Measurements from ENCODE around the gene OAT.

The OAT gene

DNA sequence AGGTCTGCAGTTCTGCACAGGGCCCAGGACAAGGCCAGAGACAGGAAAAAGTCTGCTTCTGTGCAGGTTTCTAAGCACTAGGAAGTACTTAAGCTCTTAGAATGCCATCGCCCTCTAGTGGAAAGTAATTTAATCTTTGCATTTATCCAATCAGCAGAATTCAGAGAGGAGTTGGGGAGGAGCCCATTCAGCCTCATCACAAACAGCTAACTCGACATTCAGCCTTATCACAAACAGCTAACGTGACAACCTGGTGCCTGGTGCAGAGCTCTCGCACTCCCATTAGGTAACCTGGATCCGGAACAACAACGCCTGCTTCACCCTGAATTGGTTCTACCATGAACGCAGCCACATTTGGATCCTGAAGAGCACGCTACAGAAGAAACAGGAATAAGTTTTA lies 15.2 kb downstream of the OAT start:
- no peak for DNase-seq (ENCODE audit: low read depth)

- no peak for DNase-seq (ENCODE audit: low read depth)
Observed at GRCh38 chr10:124402273-124402672, 16.4 kb downstream of the OAT start.

GRCh38 chr10:124401633-124402032 lies 17.1 kb downstream of the OAT start:
- DNase-seq (ENCODE audit: low read depth): no peak

DNA sequence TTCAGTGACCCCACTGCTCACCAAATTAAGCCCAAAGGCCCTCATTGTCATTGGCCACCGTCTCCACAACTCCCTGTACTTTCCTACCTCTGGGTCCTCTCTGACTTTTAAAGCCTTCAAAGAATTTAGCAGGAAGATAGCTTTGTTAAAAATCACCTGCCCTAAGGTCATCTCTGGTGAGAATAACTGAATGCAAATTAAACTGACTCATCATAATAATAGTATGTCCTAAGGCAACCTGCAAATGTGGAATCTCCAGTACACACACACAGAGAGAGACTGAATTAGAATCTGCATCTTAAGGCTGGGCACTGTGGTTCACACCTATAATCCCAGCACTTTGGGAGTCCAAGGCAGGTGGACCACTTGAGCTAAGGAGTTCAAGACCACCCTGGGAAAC lies 24.1 kb downstream of the OAT start:
- no peak for DNase-seq (ENCODE audit: low read depth)

GRCh38 chr10:124392626-124393342 lies 25.9 kb downstream of the OAT start:
- DNase-seq (ENCODE audit: low read depth): no peak

DNA sequence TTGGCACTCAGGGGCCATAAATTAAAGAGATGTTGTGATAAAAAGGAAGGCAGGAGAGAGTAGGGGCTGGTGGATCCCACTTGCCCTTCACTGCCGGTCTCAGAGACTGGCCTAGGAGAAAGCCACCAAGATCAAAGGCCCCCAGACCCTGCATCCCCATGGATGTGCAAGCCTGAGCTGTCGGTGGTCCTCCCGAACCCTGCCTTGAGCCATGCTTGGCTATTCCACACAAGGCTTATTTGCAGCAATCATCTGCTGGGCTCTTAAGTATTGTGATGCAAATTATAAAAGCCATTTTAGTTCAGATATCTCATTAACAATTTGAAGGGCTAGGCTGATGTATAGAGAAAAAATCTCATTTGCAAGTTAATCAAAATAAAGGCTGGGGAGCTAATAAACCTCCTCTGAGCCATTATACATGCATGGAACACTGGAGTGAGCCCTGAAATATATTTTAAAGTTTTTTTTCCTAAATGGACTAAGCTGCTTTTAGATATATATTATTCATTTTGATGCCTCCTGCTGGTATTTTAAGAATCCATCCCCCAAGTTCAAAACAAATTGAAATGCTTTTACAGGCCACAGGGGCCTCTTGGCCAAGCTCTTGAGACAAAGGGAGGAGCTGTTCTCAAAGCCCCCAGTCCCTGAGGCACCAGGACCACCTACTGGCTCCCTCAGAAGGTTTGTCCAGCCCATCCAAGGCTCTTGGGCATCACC lies 28.1 kb downstream of the OAT start:
- no peak for DNase-seq (ENCODE audit: low read depth)

GRCh38 chr10:124389613-124390361 lies 28.9 kb downstream of the OAT start:
- DNase-seq (ENCODE audit: low read depth): no peak

- DNase-seq (ENCODE audit: low read depth): peak; percentile 86
Observed at GRCh38 chr10:124388823-124389612, 29.7 kb downstream of the OAT start.

DNA sequence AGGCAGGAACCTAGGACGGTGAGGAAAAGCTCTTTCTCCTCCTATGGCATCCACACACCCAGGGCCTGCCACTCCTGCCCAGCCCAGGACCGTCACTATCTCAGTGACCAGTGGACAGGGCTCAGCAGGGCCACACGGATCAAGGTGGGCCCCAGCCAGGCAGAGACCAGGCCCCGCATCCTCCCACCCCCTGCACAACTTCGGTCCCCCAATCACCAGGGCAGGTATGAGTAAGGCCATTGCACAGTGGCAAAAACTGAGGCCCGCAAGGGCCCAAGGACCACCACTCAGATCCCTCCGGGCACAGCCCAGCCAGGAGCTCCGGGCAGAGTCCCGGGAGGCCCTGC lies 30.3 kb downstream of the OAT start:
- no peak for DNase-seq (ENCODE audit: low read depth)

GRCh38 chr10:124387078-124387874 lies 31.4 kb downstream of the OAT start:
- no peak for DNase-seq (ENCODE audit: low read depth)

GRCh38 chr10:124386186-124387077 lies 32.3 kb downstream of the OAT start:
- DNase-seq (ENCODE audit: low read depth): no peak

DNA sequence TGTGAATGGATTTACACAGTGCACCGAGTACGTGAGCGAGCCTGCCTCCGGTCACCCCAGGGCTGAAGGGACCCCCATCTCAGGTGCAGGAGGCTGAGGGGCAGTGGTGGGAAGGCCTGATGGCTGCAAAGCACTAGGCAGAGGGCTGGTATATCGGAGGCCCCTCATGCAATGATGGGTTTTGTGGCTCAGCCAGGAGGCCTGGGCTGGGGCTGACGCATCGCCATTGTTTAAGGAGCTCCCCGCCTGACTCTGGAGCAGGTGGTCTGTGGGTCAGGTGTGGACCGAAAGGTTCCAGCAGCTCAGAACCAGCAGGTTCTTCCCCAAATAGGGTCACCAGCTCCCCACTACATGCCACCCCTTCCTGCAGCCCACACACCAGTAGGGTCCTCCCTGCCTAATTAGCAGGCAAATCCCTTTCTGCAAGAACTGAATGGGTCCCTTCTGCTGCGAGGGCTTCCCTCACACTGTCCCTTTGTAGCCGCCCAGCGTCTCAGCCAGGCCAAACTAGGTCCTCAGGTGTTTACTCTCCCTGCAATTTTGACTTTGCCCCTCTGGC lies 33.0 kb downstream of the OAT start:
- no peak for DNase-seq (ENCODE audit: low read depth)

DNA sequence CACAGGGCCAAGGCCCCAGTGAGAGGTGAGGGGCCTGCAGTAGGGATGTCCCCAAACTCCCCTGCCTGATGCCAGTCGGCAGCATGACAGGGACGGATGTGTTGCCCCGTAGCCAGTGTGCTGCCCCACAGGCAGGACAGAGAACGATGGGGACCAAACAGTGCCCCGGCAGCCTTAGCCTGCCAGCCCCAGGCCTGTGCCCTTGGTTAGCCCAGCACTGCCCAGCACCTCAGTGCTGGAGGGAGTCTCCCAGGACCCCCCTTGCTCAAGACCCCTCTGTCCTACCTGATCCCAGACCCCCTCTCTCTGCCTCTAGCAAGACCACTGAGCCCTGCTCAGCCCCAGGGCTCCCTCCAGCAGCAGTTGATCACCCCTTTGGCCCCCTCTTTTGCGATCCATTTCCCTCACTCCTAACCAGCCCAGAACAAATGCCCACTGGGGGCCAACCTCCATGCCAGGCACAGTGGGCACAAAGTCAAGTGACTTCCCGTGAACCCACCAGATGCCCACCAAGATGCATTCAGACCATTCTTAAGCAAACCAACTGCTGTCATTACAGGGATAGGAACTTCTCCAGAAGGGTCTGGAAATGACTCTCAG lies 34.0 kb downstream of the OAT start:
- no peak for DNase-seq (ENCODE audit: low read depth)

DNA sequence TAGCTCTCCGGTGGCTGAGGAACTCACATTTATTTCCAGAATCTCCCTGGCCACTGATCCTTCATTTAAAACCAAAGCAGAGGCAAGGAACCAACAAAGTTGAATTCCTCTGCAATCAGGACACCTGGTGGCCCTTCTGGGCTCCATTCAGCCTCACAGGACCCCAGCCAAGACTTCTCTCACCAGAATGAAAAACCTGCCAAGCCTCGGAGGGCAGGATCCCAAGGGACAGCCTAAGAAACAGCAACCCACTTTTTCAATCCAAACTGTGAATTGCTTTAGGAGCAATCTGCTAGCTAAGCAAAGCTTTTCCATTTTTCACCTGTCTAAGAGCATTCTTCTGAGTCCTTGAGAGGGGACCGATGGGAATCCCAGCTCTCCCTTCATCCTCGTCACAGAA lies 34.6 kb downstream of the OAT start:
- no peak for DNase-seq (ENCODE audit: low read depth)

DNA sequence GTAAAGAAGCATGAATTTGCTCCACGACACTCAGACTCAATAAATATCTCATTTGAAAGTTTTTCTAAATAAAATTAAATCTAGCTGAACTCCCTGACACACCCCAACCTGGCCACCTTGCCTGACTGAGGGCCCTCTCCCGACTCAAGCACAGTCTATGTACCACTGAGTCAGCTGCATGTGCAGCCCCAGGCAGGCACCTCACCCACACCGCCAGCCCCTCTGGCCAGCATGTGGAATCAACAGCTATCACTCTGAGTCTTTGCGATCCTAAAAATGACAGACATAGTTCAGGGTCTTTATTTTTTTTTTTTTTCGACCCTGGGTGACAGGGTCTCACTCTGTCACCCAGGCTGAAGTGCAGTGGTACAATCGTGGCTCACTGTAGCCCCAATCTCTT lies 35.2 kb downstream of the OAT start:
- no peak for DNase-seq (ENCODE audit: low read depth)

- DNase-seq (ENCODE audit: low read depth): no peak
Observed at GRCh38 chr10:124381011-124381611, 37.6 kb downstream of the OAT start.

DNA sequence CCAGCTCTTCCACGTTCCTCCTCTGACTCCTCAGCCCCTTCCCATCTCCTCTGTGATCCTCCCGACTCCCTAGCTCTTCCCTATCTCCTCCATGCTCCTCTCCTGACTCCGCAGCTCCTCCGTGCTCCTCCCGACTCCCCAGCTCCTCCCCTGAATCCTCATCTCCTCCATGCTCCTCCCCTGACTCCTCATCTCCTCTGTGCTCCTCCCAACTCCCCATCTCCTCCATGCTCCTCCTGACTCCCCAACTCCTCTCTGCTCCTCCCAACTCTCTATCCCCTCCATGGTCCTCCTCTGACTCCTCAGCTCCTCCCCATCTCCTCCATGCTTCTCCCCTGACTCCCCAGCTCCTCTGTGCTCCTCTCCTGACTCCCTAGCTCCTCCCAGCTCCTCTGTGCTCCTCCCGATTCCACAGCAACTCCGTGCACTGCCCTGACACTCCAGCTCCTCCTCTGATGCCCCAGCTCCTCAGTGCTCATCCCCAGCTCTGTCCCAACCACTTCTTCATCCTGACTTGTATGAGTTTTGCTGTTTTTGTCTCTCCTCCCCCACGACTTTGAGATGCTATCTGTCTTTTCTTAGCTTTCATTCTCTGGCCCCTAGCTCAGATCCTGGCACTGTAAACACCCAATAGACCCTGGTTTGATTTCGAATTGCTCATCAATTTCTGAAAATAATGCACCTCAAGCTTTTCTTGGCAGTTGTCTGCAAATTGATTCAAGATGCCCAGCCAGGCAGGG lies 38.3 kb downstream of the OAT start:
- no peak for DNase-seq (ENCODE audit: low read depth)

GRCh38 chr10:124379609-124380193 lies 39.0 kb downstream of the OAT start:
- no peak for DNase-seq (ENCODE audit: low read depth)

Measured in stimulated activated CD8-positive, alpha-beta memory T cell treated with anti-CD3 and anti-CD28 coated beads, Interleukin-15, amount 100 ng/mL, for 1 hour (primary cell).